GM12873 (cell line): Measurements from ENCODE around the gene ADAM8.

Experiments used
- TF ChIP-seq, protein P1 (sequence below): IDR thresholded peaks from 2 replicates; pipeline ENCODE4 v1.5.1; 2012; ENCODE audit warnings: low read depth, mild to moderate bottlenecking, moderate library complexity, low read length, control low read depth; ENCODE audit not compliant: insufficient read depth; ENCODE audit errors: missing control alignments

The ADAM8 gene

DNA sequence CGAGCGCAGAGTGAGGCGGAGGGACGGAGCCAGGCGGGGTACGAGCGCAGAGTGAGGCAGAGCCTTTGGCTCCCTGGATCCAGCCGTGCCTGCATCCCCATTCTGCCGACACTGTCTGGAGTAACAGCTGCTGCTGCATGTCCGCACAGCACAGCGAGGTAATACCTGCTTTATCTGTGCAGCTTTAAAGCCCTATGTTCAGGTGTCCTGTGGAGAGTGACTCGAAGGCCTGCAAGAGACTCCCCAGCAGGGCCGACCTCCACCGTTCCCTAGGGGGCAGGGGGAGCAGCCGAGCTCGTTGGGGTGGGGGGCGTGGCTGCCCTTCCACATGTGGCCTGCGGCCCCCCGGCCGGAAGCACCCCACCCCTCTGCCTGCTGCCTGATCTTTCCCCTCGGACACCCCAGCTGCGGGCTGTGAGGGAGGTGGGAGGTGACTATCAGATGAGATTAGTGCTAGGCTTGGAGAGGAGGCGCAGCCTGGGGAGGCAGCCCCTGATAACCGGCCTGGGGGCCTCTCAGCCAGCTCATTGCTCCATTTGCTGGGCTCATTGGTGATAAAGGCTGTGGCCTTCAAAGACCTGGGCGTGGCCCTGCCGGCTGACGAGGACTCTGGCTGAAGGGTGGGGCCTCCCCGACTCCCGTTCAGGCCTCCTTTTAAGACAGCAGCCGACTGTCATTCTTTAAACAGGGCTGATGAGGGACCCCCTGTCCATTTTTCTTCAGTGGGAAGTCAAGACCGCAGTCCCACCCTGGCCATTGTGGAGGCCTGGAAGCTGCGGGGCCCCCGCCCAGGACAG lies 31.0 kb downstream of the ADAM8 start:
- TF ChIP-seq, protein P1, sequence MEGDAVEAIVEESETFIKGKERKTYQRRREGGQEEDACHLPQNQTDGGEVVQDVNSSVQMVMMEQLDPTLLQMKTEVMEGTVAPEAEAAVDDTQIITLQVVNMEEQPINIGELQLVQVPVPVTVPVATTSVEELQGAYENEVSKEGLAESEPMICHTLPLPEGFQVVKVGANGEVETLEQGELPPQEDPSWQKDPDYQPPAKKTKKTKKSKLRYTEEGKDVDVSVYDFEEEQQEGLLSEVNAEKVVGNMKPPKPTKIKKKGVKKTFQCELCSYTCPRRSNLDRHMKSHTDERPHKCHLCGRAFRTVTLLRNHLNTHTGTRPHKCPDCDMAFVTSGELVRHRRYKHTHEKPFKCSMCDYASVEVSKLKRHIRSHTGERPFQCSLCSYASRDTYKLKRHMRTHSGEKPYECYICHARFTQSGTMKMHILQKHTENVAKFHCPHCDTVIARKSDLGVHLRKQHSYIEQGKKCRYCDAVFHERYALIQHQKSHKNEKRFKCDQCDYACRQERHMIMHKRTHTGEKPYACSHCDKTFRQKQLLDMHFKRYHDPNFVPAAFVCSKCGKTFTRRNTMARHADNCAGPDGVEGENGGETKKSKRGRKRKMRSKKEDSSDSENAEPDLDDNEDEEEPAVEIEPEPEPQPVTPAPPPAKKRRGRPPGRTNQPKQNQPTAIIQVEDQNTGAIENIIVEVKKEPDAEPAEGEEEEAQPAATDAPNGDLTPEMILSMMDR, result no peak

DNA sequence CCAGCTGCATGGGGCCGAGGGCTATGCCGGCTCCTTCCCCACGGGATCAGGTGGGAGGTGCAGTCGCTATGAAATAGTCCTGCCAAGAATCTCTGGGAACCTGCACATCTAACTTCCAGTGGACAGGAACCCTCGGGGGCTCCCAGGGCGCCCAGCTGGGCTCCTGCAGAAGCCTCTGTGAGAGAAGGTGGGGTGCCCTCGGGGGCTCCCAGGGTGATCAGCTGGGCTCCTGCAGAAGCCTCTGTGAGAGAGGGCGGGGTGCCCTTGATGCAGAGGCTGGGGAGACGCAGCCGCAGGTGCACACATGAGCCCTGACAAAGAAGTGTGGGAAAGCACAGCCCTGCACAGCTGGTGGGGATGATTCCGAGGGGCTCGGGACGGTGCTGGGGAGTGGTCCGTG lies 33.1 kb downstream of the ADAM8 start:
- TF ChIP-seq, protein P1, result no peak

DNA sequence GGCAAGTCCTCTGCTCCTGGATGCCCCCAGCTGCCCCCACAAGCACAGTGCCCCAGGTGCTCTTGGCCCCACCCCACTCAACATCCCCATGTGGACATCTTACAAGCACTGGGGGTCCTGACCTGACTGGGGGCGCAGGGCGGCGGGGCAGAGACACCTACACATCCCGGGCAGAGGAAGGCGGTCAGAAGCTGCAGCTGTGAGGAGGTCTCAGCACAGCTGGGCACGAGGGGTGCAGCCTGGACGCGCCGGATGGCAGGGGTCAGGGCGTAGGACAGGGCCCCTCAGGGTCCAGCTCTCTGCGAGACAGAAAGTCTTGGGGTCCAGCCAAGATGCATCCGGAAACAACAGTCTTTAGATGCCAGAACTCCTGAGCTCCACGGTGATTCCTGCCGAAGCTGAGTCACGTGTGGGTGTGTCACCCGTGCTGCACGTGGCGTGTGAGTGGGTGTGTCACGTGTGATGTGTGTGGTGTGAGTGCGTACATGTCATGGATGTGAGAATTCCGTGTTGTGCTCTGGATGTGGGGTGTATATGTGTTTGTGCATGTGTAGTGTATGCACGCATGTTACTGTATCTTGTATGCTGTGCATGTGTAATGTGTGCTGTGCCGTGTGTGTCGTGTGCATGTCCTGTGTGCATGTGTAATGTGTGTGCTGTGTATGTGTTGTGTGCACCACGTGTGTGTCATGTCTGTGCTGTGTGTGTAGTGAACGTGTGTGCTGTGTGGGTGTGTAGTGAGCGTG lies 33.9 kb downstream of the ADAM8 start:
- TF ChIP-seq, protein P1, result no peak

DNA sequence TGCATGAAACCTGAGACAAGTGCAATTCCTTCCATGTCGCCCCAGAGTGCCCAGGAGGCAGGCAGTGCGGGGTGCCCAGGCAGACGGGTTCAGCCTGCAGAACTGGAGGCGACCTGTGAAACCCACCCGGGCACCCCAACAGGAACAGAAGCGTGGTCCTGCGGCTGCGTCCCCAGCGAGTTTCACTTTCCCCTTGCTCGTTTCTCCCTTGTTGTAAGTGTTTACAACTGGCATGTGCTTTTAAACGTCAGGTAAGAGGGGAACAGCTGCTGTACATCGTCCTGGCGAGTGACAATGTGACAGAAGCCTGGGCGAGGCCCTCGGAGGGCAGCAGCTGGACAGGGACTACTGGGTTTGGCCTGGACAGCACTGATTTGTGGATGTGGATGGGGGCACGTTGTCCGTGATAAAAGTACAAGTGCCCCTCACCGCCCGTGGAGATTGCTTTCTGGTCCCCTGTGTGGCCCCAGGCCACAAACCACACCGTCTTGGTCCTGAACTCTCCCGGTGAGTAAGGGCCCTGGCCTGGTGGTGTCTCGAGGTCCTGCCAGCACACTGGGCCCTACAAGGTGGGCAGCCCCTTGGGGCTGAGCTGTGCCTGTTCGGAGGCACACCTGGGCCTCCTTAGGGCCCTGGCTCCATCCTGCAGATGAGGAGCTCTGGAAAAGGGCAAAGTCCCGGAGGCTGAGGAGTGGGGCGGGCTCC lies 35.0 kb downstream of the ADAM8 start:
- TF ChIP-seq, protein P1, result no peak

DNA sequence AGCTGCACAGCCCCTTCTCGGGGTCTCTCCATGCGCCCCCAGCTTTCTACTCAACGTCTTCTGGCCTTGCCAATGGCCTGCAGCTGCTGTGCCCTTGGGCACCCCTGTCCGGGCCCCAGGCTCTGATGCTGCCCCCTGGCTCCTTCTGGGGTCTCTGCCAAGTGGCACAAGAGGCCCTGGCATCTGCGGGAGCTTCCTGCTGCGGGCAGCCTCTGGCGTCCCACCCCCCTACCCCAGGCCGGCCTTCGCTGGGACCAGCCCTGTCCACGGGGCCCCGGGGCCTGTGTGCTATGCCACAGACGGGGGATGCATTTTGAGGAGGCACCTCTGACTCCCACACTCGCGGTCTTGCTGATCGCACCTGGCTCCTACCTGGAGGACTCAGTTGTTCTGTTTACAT lies 36.7 kb downstream of the ADAM8 start:
- TF ChIP-seq, protein P1, result no peak

DNA sequence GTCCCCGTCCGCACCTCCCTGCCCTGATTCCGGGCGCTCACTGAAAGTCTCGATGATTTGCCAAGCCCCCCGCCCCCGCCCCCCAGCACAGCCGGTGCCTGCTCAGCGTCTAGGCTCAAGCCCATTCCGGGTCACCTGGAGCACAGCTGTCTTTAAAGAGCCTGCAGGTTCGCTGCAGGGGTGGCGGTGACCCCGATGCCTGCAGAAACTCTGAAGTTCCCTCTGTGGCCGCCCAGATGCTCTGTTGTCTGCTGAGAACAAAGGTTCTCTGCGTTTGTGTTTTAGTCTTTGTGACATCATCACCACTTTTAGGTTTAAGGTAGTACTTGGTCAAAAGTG lies 38.2 kb downstream of the ADAM8 start:
- TF ChIP-seq, protein P1, result no peak

DNA sequence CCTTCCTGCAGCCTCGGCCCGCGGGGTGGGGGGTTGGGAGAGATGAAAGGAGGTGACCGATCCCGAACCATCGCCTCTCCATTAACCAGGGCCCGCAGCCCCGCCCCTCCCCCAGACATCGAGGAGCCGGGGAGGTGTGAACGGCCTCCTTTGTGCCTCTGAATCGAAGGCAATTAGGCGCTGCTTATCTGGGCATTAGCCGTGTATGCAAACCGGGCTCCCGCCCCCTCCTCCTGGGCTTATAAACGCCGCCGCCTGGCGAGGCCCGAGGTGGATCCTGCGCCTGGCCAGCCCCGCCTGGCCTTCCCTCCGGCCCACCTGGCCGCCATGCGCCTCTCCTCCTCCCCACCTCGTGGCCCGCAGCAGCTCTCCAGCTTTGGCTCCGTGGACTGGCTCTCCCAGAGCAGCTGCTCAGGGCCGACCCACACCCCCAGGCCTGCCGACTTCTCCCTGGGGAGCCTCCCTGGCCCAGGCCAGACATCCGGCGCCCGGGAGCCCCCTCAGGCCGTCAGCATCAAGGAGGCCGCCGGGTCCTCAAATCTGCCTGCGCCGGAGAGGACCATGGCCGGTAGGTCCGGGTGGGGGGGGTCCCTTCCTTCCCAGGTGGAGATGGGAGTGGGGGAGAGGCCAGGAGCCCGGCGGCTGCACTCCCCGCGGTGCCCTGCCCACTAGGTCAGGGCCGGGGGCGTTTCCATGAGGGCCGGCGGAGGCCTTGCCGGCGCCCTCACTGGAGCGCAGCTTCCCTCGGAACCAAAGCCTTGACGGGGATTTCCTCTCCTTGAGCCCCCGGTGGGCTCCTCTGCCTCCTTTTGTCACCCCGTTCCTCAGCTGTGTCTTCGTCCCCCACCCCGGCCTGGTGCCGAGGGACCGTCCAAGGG lies 38.8 kb downstream of the ADAM8 start, which contains the start of gene VENTX:
TSS of gene VENTX (plus strand) at position 268 of the 878 bp plus-strand sequence. CDS start at position 328, 60 bp downstream.
- TF ChIP-seq, protein P1, result no peak
